ENCODE results near the gene GATD1. TPM values are rescaled to one million over a fixed set of nuclear protein-coding genes. Genes with fewer than 3 reads are reported as not detected.

The GATD1 gene
- total and polyA plus RNA-seq, 9 of the 15 experiments (the other 6 are each of a cell fraction or from before 2014, with no cell fraction given) = 2.8 to 144 (median 36.9) TPM

DNA sequence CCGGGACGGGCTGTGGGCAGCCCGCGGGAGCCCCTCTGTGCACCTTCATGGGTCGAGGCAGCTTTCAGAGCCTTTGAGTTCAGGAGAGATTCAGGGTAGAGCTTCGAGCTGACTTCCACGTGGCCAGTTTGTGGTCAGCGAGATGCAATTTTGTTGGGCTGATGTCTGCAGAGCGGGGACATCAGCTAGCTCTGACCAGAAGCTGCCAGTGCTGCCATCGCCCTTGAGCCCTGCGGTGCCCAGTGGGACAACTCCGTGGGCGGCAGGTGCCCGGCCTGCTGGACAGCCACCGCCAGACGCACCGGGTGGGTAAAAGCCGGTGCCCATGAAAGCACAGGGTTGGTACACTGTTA is 29.3 kb downstream of the GATD1 start (continued):
- TF ChIP-seq, protein P1, sequence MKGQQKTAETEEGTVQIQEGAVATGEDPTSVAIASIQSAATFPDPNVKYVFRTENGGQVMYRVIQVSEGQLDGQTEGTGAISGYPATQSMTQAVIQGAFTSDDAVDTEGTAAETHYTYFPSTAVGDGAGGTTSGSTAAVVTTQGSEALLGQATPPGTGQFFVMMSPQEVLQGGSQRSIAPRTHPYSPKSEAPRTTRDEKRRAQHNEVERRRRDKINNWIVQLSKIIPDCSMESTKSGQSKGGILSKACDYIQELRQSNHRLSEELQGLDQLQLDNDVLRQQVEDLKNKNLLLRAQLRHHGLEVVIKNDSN (CRISPR knock-in tag; IDR thresholded peaks at IDR 0.05) = peak; percentile 49; the same call in 1 of the 2 replicates
- TF ChIP-seq MECOM (CRISPR knock-in tag; IDR thresholded peaks at IDR 0.05) = 0 out of 2 replicates have a peak, but pooled peaks have one; percentile 41

DNA sequence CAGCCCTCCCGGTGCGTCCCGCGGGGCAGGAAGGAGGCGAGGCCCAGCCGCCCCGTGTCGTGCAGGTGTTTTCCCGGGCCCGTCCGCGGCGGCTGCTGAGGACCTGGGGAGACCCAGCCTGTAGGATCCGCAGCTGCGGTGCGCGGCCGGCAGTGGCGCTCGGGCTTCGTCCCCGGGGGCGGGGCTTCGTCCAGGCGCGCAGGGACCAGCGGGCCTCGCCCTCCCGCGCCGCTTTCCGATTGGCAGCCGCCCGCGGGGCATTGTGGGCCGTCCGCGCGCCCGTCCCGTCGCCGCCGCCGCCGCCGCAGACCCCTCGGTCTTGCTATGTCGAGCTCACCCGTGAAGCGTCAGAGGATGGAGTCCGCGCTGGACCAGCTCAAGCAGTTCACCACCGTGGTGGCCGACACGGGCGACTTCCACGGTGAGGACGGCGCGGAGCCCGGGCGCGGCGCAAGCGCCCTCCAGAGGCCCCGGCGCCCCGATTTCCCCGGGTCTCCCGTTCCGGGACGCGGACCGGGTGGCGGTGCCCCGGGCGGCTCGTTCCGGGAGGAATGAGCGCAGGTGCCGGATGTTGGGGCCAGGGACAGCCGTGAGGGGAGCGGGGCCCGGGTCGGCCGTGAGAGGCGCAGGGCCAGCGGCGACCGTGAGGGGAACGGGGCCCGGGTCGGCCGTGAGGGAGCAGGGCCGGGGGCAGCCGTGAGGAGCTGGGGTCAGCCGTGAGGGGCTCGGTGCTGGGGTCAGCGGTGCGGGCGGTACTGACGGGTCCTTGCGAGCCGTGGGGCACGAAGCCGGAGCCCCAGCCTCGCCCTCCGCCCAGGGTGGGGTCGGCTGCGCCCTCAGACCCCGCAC is 29.9 kb downstream of the GATD1 start, which contains the start of gene TALDO1:
Gene TALDO1, plus strand, starts transcription at position 307 of the 849 bp plus-strand sequence. Its CDS starts 18 bp downstream, at position 325.
- no peaks in the 10 kb centered on the region for H3K27me3 ChIP-seq (ENCODE audit: control insufficient read depth in 2 of 2, insufficient read depth in 2 of 2, low read length in 2 of 2)
- CTCF ChIA-PET (ENCODE audit: low intra/inter-chr PET ratio) = interaction anchor here (1.8 kb wide), 1 partner anchor 20 kb away, joined by 3 read pairs; no protein-coding TSS in a partner anchor
- POLR2A ChIA-PET = interaction anchor here (0.6 to 7.4 kb wide), 19 partner anchors 10 to 523 kb away, joined by 3 to 88 read pairs (median 4); partner anchors contain the start of genes DEAF1 and TMEM80
- peak; percentile 94 for ATAC-seq
- peak within 1 kb of the TSS; percentile 94 for H3K4me2 ChIP-seq (ENCODE audit: insufficient read depth, low read length)
- WGBS (ENCODE audit: insufficient coverage, low coverage, missing lambda C conversion rate) = under 1% methylated on average over 73 of the region's 112 CpGs
- H3K4me1 ChIP-seq (replicated peaks in 1 of 2; ENCODE audit: control insufficient read depth in 2 of 2, insufficient read depth in 2 of 2, low read length in 2 of 2) = peaks cover 27 to 54% of the 10 kb centered on the region in 2 experiments
- intact Hi-C loops (cut with micrococcal nuclease) = no loop called here
- H3K9me1 ChIP-seq (ENCODE audit: control insufficient read depth, insufficient read depth, low read length) = peaks cover 2% of the 10 kb centered on the region
- peak; percentile 23 for FAIRE-seq
- in situ Hi-C loops (cut with MboI) = no loop called here
- peak within 1 kb of the TSS; percentile 100 for H3K4me3 ChIP-seq
- peaks cover 51% of the 10 kb centered on the region for H3K79me2 ChIP-seq (ENCODE audit: control insufficient read depth, insufficient read depth, low read length)
- H2AFZ ChIP-seq (ENCODE audit: low read depth, low read length) = peak within 1 kb of the TSS; percentile 82
- peak within 1 kb of the TSS; percentile 99 for H3K27ac ChIP-seq (ENCODE audit: extremely low read depth, low read depth, low read length)
- peaks cover 35% of the 10 kb centered on the region for H3K36me3 ChIP-seq (ENCODE audit: control insufficient read depth, insufficient read depth, low read length)
- DNase-seq (ENCODE audit: extremely low read depth in 1 of 4, low spot score in 3 of 4) = peak; percentile 92 to 96 (median 93)
- BruUV-seq (replicated peaks) = no TSS peak
- H4K20me1 ChIP-seq (replicated peaks; ENCODE audit: control insufficient read depth, insufficient read depth, low read length) = peaks cover 18% of the 10 kb centered on the region; the same call in 1 of the 2 replicates
- H3K9me3 ChIP-seq (replicated peaks; ENCODE audit: control insufficient read depth, insufficient read depth, low read depth, low read length) = no peaks in the 10 kb centered on the region
- peak within 1 kb of the TSS; percentile 95 to 100 for H3K9ac ChIP-seq (ENCODE audit: insufficient read depth in 1 of 2, low read depth in 2 of 2, low read length in 2 of 2)
- TF ChIP-seq, protein P2, sequence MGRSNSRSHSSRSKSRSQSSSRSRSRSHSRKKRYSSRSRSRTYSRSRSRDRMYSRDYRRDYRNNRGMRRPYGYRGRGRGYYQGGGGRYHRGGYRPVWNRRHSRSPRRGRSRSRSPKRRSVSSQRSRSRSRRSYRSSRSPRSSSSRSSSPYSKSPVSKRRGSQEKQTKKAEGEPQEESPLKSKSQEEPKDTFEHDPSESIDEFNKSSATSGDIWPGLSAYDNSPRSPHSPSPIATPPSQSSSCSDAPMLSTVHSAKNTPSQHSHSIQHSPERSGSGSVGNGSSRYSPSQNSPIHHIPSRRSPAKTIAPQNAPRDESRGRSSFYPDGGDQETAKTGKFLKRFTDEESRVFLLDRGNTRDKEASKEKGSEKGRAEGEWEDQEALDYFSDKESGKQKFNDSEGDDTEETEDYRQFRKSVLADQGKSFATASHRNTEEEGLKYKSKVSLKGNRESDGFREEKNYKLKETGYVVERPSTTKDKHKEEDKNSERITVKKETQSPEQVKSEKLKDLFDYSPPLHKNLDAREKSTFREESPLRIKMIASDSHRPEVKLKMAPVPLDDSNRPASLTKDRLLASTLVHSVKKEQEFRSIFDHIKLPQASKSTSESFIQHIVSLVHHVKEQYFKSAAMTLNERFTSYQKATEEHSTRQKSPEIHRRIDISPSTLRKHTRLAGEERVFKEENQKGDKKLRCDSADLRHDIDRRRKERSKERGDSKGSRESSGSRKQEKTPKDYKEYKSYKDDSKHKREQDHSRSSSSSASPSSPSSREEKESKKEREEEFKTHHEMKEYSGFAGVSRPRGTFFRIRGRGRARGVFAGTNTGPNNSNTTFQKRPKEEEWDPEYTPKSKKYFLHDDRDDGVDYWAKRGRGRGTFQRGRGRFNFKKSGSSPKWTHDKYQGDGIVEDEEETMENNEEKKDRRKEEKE (IDR thresholded peaks at IDR 0.05; ENCODE audit: borderline replicate concordance in 1 of 2, control insufficient read depth in 1 of 2, low read depth in 2 of 2, low read length in 1 of 2) = no peak
- TF ChIP-seq, protein P3, sequence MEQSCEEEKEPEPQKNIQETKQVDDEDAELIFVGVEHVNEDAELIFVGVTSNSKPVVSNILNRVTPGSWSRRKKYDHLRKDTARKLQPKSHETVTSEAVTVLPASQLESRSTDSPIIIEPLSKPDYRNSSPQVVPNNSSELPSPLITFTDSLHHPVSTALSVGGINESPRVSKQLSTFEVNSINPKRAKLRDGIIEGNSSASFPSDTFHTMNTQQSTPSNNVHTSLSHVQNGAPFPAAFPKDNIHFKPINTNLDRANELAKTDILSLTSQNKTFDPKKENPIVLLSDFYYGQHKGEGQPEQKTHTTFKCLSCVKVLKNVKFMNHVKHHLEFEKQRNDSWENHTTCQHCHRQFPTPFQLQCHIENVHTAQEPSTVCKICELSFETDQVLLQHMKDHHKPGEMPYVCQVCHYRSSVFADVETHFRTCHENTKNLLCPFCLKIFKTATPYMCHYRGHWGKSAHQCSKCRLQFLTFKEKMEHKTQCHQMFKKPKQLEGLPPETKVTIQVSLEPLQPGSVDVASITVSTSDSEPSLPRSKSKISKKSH (CRISPR knock-in tag; IDR thresholded peaks at IDR 0.05) = no peak
- TF ChIP-seq FOXM1 (IDR thresholded peaks at IDR 0.05; ENCODE audit: low read depth) = no peak
- TF ChIP-seq FOXM1 (CRISPR knock-in tag; IDR thresholded peaks at IDR 0.05; ENCODE audit: low read depth) = 0 out of 2 replicates have a peak, but pooled peaks have one; percentile 47
- peak; percentile 49; the same call in 1 of the 2 replicates for TF ChIP-seq ZNF12 (CRISPR knock-in tag; IDR thresholded peaks at IDR 0.05)
- TF ChIP-seq IRF2 (CRISPR knock-in tag; IDR thresholded peaks at IDR 0.05) = no peak
- no peak for TF ChIP-seq MCM2 (IDR thresholded peaks at IDR 0.05; ENCODE audit: low read depth)
- TF ChIP-seq RFX7 (CRISPR knock-in tag; IDR thresholded peaks at IDR 0.05) = no peak
- TF ChIP-seq MXI1 (IDR thresholded peaks at IDR 0.05; ENCODE audit: low read depth, low read length) = no peak
- TF ChIP-seq, protein P4, sequence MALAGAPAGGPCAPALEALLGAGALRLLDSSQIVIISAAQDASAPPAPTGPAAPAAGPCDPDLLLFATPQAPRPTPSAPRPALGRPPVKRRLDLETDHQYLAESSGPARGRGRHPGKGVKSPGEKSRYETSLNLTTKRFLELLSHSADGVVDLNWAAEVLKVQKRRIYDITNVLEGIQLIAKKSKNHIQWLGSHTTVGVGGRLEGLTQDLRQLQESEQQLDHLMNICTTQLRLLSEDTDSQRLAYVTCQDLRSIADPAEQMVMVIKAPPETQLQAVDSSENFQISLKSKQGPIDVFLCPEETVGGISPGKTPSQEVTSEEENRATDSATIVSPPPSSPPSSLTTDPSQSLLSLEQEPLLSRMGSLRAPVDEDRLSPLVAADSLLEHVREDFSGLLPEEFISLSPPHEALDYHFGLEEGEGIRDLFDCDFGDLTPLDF (CRISPR knock-in tag; IDR thresholded peaks at IDR 0.05) = peak; percentile 29; the same call in 1 of the 2 replicates

Measured in K562 (cell line).